Neural progenitor cell (in vitro differentiated cells): ENCODE measurements around the gene CCS.
"Not testable (repeated sequence)": the region's sequence is repeated elsewhere in the genome, so short reads cannot be mapped to it uniquely, and the experiment has no call there.

Experiments used
- CTCF ChIP-seq: fragments of 200-600 bp; sonication (generic); IDR thresholded peaks from 2 replicates; pipeline ENCODE4 v1.5.1; 2017; ENCODE audit warnings: antibody characterized with exemption, mild to moderate bottlenecking
- EZH2 ChIP-seq: fragments of 200-600 bp; sonication (generic); IDR thresholded peaks from 2 replicates; pipeline ENCODE4 v1.6.1; 2017; ENCODE audit warnings: antibody characterized with exemption, mild to moderate bottlenecking, moderate library complexity
- EZH2phosphoT487 ChIP-seq: fragments of 200-600 bp; sonication (generic); IDR thresholded peaks from 2 replicates; pipeline ENCODE4 v1.6.1; 2017; ENCODE audit warnings: antibody characterized with exemption

DNA sequence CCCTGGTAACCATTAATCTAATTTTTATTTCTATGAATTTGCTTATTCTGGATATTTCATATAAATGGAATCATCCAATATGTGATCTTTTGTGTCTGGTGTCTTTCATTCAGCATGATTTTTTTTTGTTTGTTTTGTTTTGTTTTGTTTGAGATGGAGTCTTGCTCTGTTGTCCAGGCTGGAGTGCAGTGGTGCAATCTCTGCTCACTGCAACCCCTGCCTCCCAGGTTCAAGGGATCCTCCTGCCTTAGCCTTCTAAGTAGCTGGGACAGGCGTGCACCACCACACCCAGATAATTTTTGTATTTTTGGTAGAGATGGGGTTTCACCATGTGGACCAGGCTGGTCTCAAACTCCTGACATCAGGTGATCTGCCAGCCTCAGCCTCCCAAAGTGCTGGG is 7.5 kb upstream of the CCS start:
- not testable (repeated sequence) for TF ChIP-seq CTCF, EZH2, EZH2phosphoT487
